HG02852 (cell line): Measurements from ENCODE around the gene HIKESHI.
"Not testable (repeated sequence)": the region's sequence is repeated elsewhere in the genome, so short reads cannot be mapped to it uniquely, and the experiment has no call there.

Source experiments
- ATAC-seq: cut with Tn5 transposase; IDR thresholded peaks from one replicate; pipeline ENCODE4 v1.9.1; 2021; ENCODE audit warnings: mild to moderate bottlenecking, moderate library complexity; ENCODE audit not compliant: unreplicated experiment

The HIKESHI gene

GRCh38 chr11:86302092-86302793 lies at the start of gene HIKESHI:
HIKESHI (plus strand) TSS chr11:86302240; CDS start chr11:86302449, 209 bp downstream.
- peak; percentile 99 for ATAC-seq

- ATAC-seq, result peak; percentile 90
Observed at GRCh38 chr11:86255896-86256295, 46.1 kb upstream of the HIKESHI start.

GRCh38 chr11:86256608-86257007 lies 45.4 kb upstream of the HIKESHI start:
- no peak for ATAC-seq

GRCh38 chr11:86257446-86257845 lies 44.6 kb upstream of the HIKESHI start:
- ATAC-seq, result no peak

- ATAC-seq, result no peak
Observed at GRCh38 chr11:86259730-86260129, 42.3 kb upstream of the HIKESHI start.

GRCh38 chr11:86261328-86261727 lies 40.7 kb upstream of the HIKESHI start:
- no peak for ATAC-seq

GRCh38 chr11:86262387-86262786 lies 39.7 kb upstream of the HIKESHI start:
- ATAC-seq, result no peak

- no peak for ATAC-seq
Observed at GRCh38 chr11:86264649-86265048, 37.4 kb upstream of the HIKESHI start.

- no peak for ATAC-seq
Observed at GRCh38 chr11:86265194-86265593, 36.8 kb upstream of the HIKESHI start.

- no peak for ATAC-seq
Observed at GRCh38 chr11:86269645-86270044, 32.4 kb upstream of the HIKESHI start.

GRCh38 chr11:86274503-86274902 lies 27.5 kb upstream of the HIKESHI start:
- no peak for ATAC-seq

GRCh38 chr11:86274999-86275398 lies 27.0 kb upstream of the HIKESHI start:
- ATAC-seq, result no peak

GRCh38 chr11:86275493-86276370 lies 26.3 kb upstream of the HIKESHI start:
- no peak for ATAC-seq

GRCh38 chr11:86277741-86278140 lies 24.3 kb upstream of the HIKESHI start:
- no peak for ATAC-seq

- no peak for ATAC-seq
Observed at GRCh38 chr11:86278226-86278625, 23.8 kb upstream of the HIKESHI start.

- no peak for ATAC-seq
Observed at GRCh38 chr11:86279747-86280146, 22.3 kb upstream of the HIKESHI start.

GRCh38 chr11:86287468-86287796 lies 14.6 kb upstream of the HIKESHI start:
- no peak for ATAC-seq

GRCh38 chr11:86288776-86289507 lies 13.1 kb upstream of the HIKESHI start:
- no peak for ATAC-seq

- ATAC-seq, result not testable (repeated sequence)
Observed at GRCh38 chr11:86289508-86290280, 12.3 kb upstream of the HIKESHI start.

- no peak for ATAC-seq
Observed at GRCh38 chr11:86291466-86292262, 10.4 kb upstream of the HIKESHI start.
